Superior temporal gyrus (tissue), 1 donor: ENCODE results near the gene SH3RF3.
A peak's percentile ranks its signal among the peaks of the same experiment; 100 is the strongest.

Experiments
- DNase-seq: peaks from one replicate; pipeline ENCODE4 v3.0.0-alpha.2; 2016; ENCODE audit errors: extremely low spot score

SH3RF3 gene

DNA sequence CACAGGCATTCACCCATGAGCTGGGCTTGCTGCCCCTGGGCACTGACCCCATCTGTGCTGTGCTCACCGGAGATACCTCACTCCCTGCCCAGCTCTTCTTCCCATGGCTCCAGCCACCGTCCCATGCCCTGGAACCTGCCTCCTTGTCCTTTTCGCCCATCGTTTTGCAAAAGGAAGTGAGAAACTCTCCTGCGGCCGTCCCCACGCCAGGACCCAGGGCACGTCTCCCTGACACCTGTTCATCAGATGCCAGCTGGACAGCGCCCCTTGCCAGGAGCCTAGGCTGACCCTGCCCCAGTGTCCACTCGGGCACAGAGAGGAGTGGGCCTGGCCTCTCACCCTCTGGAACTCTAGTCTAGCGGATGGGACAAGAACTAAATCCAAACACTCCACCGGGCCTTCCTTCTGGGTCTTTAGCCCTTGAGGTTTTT, 246.1 kb downstream of the SH3RF3 start:
- DNase-seq: no peak

DNA sequence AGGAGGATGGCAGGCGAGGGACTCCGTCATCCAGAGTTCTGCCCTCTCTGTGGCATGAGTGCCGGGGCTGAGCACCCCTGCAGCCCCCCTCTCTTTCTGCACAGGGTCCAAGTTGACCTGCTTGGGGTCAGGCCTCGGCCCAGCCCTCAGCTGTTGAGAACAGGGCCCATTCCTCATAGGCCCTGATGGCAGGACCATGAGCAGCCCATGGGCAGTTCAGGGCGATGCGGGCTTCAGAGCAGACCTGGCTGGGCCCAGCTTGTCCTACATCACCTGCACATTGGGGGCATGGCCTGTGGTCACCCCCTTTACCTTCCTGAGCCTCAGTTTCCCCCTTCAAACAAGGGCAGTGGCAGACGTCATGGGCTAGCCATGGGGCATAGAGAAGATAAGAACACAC, 246.7 kb downstream of the SH3RF3 start:
- no peak for DNase-seq

DNA sequence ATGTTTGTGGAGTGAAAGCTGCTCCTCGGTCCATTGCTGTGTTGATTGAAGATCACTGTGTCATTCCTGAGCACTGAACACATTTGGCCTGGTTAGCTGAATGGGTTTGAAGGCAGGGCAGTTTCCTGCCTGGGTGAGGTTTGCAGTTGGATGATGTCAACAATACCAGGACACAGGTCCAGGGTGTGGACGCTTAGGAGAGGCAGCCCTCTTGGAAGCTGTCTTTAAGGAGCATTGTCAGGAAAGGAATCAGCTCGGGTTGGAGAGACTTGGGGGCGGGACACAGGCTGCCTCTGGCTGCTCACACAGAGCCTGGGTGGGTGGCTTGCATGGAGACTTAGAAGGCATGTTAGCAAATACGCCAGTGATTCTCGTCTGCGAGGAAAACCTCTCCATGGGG, 247.1 kb downstream of the SH3RF3 start:
- no peak for DNase-seq

DNA sequence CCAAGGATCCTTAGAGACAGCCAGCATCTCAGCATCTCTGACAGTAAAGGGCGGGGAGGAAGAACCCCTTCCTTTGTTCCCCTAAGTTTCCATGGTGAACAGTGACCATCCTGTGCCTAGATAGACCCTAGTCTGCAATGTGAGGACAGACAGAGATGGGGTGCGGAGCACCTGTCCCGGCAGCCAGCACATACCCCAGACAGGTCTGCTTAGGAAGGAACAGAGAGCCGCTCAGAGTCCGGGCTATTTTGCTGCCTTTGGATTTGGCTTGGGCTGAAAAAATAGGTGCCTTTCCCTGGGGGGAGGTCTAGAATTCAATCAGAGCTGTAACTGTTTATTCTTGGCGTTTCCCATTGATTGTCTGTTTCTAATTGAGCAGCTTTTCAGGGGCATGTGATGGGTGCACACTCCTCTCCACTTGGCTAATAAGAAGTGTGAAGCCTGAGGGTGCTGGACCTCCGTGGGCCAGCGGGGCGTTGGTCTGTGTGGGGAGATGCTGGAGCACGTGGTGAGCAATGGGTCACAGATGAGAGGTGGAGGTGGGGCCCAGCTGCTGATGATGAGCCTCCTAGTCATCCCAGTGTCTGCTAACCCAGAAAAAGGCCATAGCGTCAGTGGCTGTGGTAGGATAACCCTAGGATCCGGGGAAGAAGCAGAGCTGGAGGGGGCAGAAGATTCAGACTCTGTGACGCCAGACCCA, 247.9 kb downstream of the SH3RF3 start:
- no peak for DNase-seq

- no peak for DNase-seq
Measured at GRCh38 chr2:109377976-109378375, 249.0 kb downstream of the SH3RF3 start.

- no peak for DNase-seq
Measured at GRCh38 chr2:109378682-109379081, 249.7 kb downstream of the SH3RF3 start.

GRCh38 chr2:109379507-109379906, 250.5 kb downstream of the SH3RF3 start:
- DNase-seq: no peak

- no peak for DNase-seq
Measured at GRCh38 chr2:109380502-109381326, 251.7 kb downstream of the SH3RF3 start.

- DNase-seq: no peak
Measured at GRCh38 chr2:109381327-109381820, 252.4 kb downstream of the SH3RF3 start.

GRCh38 chr2:109382226-109382895, 253.4 kb downstream of the SH3RF3 start:
- no peak for DNase-seq

DNA sequence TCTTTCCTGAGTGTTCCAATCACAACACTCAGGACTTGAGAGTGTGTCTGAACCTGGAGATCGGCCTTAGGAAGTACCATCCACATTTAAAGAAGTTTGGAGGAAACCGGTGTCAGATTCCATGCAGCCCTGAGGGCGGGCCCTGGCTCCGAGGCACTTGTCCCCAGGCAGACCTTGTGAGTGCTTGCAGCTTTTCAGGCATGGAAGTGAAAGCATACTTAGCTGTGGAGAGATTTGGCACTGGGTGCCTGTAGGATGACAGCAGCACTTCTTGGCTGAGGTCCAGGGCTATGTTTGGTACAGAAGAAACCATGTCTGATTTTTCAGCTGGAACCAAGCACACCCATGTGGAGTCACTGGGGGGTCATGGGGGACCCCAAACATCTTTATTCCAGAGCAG, 253.9 kb downstream of the SH3RF3 start:
- peak; percentile 74 for DNase-seq

- no peak for DNase-seq
Measured at GRCh38 chr2:109383505-109384307, 254.7 kb downstream of the SH3RF3 start.

DNA sequence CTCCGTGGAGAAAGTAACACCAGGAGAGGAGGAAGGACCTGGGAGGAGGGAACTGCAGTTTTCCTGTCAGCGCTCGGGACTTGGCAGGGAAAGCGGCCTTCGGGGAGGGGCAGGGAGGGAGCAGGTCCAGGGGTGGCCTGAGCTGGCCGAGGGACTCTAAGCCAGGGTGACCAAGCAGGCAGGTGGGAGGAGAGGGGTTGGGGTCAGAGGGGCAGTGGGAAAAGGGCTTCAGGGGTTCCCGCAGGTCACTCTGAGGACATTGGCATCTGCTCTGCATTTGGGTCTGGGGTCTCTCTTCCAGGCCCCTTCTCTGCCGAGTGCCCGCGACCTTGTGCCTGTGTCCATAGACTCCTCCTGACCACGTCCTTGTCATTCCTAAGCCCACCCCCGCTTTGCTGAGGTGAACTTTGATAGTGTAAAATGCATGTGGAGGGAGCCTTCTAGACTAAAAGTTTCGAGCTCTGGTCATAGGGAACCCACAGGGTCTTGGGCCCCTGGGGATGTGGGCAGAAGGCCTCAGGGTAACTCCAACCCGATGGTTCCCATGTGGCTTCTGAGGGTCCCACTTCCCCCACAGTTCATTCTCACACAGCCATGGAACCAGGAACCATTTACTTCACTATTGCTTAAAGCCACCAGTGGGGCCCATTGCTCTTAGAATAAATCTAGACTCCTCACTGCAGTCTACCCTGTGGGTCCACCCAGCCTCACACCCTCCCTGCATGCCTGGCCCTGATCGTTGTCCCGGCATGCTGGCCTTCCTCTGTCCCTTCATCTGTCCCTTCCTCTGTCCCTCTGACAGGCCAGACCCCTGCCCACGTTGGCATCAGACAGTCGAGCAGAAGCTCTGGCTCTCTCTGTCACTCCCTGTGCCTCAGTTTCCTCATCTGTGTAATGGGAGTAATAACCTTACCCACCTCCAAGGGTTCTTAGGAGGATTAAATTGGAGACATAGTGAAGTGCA, 255.6 kb downstream of the SH3RF3 start:
- no peak for DNase-seq

- no peak for DNase-seq
Measured at GRCh38 chr2:109385506-109385905, 256.5 kb downstream of the SH3RF3 start.

GRCh38 chr2:109386004-109386695, 257.1 kb downstream of the SH3RF3 start:
- DNase-seq: no peak

DNA sequence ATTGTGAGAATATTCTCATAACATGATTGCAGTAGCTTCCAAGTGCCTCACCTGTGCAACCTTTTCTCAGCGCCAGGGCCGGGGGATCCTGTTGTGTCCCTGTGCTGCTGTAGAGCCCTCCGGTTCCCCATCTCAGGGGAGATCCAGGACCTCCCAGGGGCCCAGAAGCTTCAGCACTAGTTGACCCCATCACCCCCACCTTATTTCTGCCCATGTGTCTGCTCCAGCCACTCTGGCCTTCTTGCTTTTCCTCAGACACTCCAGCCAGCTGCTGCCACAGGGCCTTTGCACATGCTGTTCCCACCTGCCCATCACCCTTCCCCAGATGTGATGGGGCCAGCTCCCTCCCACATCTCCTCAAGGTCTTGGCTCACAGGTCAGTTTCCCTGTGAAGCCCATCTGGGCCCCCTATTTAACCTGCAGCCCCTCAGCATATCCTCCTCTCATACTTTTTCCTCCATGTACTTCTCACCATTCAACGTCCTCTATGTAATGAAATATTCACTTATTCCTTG, 258.3 kb downstream of the SH3RF3 start:
- no peak for DNase-seq

DNA sequence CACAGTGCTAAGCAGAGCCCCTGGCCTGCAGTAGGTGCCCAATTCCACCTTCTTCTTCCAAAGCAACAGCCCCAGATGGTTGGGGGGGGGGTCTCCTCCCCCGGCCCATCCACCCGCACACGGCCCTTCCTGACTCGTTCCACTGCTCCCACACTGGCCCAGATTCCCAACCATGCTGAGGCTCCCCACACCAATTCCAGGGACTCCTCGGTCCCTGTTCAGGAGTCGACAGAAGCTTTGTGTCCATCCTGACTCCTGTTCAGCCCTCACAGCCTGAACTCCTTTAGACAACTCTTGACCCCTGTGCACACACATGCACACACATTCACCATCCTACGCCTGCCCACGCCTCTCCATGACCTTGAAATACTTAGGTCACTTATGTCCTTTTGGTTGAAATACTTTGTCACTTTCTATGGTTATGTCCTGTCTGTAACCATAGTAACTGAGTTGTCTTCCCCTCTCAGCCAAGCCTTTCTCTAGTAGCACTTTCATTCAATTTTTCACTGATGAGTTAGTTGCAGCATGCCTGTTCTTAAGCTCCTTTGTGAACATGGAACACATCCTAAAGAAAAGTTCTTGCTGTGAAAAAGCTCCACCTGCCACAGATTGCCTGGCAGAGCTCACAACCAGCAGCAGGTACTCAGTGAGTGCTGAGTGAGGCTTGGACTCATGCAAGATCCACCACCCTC, 258.9 kb downstream of the SH3RF3 start:
- no peak for DNase-seq

DNA sequence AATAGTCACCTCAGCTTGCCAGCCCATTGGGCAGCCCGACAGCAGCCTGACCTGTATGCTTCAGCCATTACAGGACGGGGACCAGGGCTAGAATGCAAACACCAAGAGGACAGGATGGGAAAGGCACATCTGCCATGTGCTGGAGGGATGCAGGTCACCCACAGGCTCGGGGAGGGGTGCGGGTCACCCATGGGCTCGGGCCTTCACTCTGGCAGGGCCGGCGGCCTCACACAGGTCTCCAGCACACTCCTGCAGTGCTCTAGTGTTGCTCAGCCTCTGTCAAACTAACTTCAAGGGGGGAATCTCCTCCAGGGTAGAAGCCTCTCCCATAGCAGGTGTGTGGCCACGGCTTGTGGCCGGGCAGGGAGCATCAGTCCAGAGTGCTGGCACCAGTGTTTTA, 262.2 kb downstream of the SH3RF3 start:
- DNase-seq: no peak

DNA sequence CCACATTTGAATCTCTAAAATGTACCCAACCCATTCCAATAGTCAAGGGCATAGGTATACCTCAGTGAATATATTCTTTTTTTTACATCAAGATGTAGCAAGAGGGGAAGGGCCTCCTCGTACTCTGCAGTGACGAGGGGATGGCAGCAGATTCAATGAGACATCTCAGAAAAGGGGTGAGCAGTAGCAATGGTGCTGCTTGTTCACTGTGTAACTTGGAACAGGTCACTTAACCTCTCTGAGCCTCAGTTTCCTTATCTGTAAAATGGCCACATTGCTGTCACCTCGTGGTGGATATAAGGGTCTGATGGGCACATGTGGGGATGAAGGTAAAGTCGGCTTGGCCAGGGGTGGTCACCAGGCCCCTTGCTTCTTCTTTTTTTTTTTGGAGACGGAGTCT, 263.1 kb downstream of the SH3RF3 start:
- no peak for DNase-seq
